Fibroblast of lung (primary cell): ENCODE data around the gene CLN3.

Experiments used
- EZH2 ChIP-seq: IDR thresholded peaks from 2 replicates; pipeline ENCODE4 v1.5.1; 2012; ENCODE audit warnings: low read length, control low read depth, mild to moderate bottlenecking; ENCODE audit errors: missing control alignments
- TF ChIP-seq, protein P1 (sequence below), 2 donors: IDR thresholded peaks in 1 of 2; conservative IDR thresholded peaks in 1 of 2; 1 replicate in 1 of 2; 2 replicates in 1 of 2; pipeline ENCODE4 v1.5.1; 2011 to 2012; ENCODE audit warnings: low read length in 2 of 2, control low read depth in 1 of 2, inconsistent platforms in 1 of 2, low read depth in 1 of 2, mild to moderate bottlenecking in 1 of 2

DNA sequence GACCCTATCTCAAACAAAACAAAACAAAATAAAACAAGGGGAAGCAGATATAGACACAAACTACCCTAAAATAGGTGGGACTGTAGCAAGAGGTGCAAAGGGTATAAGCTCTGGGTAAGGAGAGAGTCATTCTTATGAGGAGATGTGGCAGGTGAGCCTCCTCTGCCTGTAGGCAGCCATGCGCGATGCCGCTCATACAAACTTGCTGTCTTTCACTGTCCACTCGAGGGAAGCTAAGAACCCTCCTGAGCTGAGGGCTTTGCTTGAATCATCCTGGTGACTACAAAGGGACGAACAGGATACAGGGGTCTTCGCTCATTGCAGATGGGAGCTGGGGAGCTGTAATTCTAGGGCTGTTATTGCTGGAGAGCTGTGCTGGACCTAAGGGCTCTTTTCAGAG is 29.6 kb upstream of the CLN3 start:
- no peak for TF ChIP-seq EZH2
- TF ChIP-seq, protein P1, sequence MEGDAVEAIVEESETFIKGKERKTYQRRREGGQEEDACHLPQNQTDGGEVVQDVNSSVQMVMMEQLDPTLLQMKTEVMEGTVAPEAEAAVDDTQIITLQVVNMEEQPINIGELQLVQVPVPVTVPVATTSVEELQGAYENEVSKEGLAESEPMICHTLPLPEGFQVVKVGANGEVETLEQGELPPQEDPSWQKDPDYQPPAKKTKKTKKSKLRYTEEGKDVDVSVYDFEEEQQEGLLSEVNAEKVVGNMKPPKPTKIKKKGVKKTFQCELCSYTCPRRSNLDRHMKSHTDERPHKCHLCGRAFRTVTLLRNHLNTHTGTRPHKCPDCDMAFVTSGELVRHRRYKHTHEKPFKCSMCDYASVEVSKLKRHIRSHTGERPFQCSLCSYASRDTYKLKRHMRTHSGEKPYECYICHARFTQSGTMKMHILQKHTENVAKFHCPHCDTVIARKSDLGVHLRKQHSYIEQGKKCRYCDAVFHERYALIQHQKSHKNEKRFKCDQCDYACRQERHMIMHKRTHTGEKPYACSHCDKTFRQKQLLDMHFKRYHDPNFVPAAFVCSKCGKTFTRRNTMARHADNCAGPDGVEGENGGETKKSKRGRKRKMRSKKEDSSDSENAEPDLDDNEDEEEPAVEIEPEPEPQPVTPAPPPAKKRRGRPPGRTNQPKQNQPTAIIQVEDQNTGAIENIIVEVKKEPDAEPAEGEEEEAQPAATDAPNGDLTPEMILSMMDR (conservative IDR thresholded peaks at IDR 0.05 in 1 of 2, IDR thresholded peaks at IDR 0.05 in 1 of 2; ENCODE audit: low read depth in 1 of 2, low read length in 2 of 2): no peak
